Measurements from ENCODE around the gene PCDHGA1.

Gene PCDHGA1

DNA sequence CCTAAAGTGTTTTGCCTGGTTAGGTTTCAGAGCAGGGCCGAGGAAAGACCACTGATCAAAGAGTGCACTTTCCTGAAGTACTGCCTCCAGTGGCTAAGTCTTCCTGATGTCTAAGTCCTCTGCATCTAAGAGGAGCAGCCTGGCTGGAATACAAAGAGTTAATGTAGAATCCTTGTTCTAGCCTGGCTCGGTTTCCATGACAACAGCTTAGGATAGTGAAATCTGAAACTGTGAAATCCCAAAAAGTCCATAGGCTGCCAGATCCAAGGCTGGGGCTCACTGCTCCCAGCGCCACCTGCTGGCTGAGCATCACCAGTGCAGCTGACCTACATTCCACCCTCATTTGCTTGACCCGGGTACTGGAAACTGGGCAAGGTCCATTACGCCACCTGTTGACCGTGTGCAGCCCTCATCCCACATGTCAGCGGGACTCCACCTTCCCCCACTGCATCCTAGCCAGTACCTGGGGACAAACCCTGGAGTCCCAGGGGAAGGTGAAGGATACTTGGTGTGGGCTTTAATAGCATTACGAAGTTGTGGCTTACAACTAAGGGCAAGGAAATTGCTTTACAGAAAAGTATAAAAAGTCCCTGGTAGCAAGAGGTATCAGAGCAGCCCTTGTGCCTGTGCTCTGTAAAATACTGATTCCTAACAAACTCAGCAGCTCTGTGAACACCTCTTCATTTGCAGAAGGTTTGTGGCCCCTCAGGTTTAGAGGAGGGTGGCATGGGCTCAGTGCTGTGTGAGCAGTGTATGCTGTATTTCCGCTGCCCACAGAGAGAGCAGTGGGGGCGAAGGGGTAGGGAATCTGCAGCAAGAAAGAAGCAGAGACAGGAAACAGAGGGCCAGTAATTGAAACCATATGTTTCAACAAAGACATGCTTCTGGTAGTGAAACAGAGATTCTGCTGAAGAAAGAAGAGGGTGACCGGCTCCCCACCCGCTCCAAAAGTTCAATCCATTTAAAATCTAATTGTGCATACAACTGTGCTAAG, 194.6 kb downstream of the PCDHGA1 start:
- TF ChIP-seq, protein P1, sequence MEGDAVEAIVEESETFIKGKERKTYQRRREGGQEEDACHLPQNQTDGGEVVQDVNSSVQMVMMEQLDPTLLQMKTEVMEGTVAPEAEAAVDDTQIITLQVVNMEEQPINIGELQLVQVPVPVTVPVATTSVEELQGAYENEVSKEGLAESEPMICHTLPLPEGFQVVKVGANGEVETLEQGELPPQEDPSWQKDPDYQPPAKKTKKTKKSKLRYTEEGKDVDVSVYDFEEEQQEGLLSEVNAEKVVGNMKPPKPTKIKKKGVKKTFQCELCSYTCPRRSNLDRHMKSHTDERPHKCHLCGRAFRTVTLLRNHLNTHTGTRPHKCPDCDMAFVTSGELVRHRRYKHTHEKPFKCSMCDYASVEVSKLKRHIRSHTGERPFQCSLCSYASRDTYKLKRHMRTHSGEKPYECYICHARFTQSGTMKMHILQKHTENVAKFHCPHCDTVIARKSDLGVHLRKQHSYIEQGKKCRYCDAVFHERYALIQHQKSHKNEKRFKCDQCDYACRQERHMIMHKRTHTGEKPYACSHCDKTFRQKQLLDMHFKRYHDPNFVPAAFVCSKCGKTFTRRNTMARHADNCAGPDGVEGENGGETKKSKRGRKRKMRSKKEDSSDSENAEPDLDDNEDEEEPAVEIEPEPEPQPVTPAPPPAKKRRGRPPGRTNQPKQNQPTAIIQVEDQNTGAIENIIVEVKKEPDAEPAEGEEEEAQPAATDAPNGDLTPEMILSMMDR (conservative IDR thresholded peaks at IDR 0.05; ENCODE audit: low read depth, low read length) = peak; percentile 99
- Histone ChIP-seq H3K4me2 (no peak overlapping the region), H2AFZ (ENCODE audit: low read depth) (no peak overlapping the region), H4K20me1 (ENCODE audit: insufficient read depth) (no peaks in the 10 kb centered on the region), H3K9ac (no peak overlapping the region), H3K36me3 (ENCODE audit: insufficient read depth) (no peaks in the 10 kb centered on the region; the same call in 1 of the 2 replicates), H3K27ac (no peak overlapping the region), H3K4me3 (IDR thresholded peaks at IDR 0.05; ENCODE audit: insufficient read depth, low read depth, low read length) (no peak overlapping the region), H3K4me1 (ENCODE audit: low read depth, poor library complexity, severe bottlenecking) (peaks cover 6% of the 10 kb centered on the region), H3K79me2 (ENCODE audit: insufficient read depth, low read depth) (no peaks in the 10 kb centered on the region), H3K27me3 (ENCODE audit: insufficient read depth, low read depth) (no peaks in the 10 kb centered on the region)

GRCh38 chr5:141525653-141526052, 195.3 kb downstream of the PCDHGA1 start:
- Histone ChIP-seq H3K79me2 (ENCODE audit: insufficient read depth, low read depth) (no peaks in the 10 kb centered on the region), H3K36me3 (ENCODE audit: insufficient read depth) (no peaks in the 10 kb centered on the region), H2AFZ (ENCODE audit: low read depth) (no peak overlapping the region), H3K4me2 (no peak overlapping the region), H3K4me3 (IDR thresholded peaks at IDR 0.05; ENCODE audit: insufficient read depth, low read depth, low read length) (no peak overlapping the region), H4K20me1 (ENCODE audit: insufficient read depth) (no peaks in the 10 kb centered on the region), H3K27ac (no peak overlapping the region), H3K4me1 (ENCODE audit: low read depth, poor library complexity, severe bottlenecking) (peaks cover 6% of the 10 kb centered on the region), H3K9ac (no peak overlapping the region), H3K27me3 (ENCODE audit: insufficient read depth, low read depth) (no peaks in the 10 kb centered on the region)
- TF ChIP-seq, protein P1 (conservative IDR thresholded peaks at IDR 0.05; ENCODE audit: low read depth, low read length) = no peak

GRCh38 chr5:141527426-141527825, 197.1 kb downstream of the PCDHGA1 start:
- Histone ChIP-seq H3K9ac (no peak overlapping the region), H3K27me3 (ENCODE audit: insufficient read depth, low read depth) (no peaks in the 10 kb centered on the region), H4K20me1 (ENCODE audit: insufficient read depth) (no peaks in the 10 kb centered on the region), H3K36me3 (ENCODE audit: insufficient read depth) (no peaks in the 10 kb centered on the region), H3K27ac (no peak overlapping the region), H3K4me1 (ENCODE audit: low read depth, poor library complexity, severe bottlenecking) (peaks cover 6% of the 10 kb centered on the region), H3K4me2 (no peak overlapping the region), H2AFZ (ENCODE audit: low read depth) (no peak overlapping the region), H3K4me3 (IDR thresholded peaks at IDR 0.05; ENCODE audit: insufficient read depth, low read depth, low read length) (no peak overlapping the region), H3K79me2 (ENCODE audit: insufficient read depth, low read depth) (no peaks in the 10 kb centered on the region)
- TF ChIP-seq, protein P1 (conservative IDR thresholded peaks at IDR 0.05; ENCODE audit: low read depth, low read length) = no peak

GRCh38 chr5:141528291-141528984, 198.1 kb downstream of the PCDHGA1 start:
- no peaks in the 10 kb centered on the region for H3K79me2 ChIP-seq (ENCODE audit: insufficient read depth, low read depth)
- H3K27me3 ChIP-seq (ENCODE audit: insufficient read depth, low read depth) = no peaks in the 10 kb centered on the region
- no peak overlapping the region for H2AFZ ChIP-seq (ENCODE audit: low read depth)
- no peak overlapping the region for H3K4me3 ChIP-seq (IDR thresholded peaks at IDR 0.05; ENCODE audit: insufficient read depth, low read depth, low read length)
- no peaks in the 10 kb centered on the region; the same call in 1 of the 2 replicates for H3K36me3 ChIP-seq (ENCODE audit: insufficient read depth)
- H3K4me1 ChIP-seq (ENCODE audit: low read depth, poor library complexity, severe bottlenecking) = peaks cover 6% of the 10 kb centered on the region
- no peak overlapping the region for H3K9ac ChIP-seq
- H3K4me2 ChIP-seq = no peak overlapping the region
- no peaks in the 10 kb centered on the region for H4K20me1 ChIP-seq (ENCODE audit: insufficient read depth)
- TF ChIP-seq, protein P1 (conservative IDR thresholded peaks at IDR 0.05; ENCODE audit: low read depth, low read length) = no peak
- no peak overlapping the region for H3K27ac ChIP-seq

All from KMS-11 (cell line).